ENCODE measurements around the gene PDE6B.
"Not testable (repeated sequence)": the region's sequence is repeated elsewhere in the genome, so short reads cannot be mapped to it uniquely, and the experiment has no call there.

Gene PDE6B

DNA sequence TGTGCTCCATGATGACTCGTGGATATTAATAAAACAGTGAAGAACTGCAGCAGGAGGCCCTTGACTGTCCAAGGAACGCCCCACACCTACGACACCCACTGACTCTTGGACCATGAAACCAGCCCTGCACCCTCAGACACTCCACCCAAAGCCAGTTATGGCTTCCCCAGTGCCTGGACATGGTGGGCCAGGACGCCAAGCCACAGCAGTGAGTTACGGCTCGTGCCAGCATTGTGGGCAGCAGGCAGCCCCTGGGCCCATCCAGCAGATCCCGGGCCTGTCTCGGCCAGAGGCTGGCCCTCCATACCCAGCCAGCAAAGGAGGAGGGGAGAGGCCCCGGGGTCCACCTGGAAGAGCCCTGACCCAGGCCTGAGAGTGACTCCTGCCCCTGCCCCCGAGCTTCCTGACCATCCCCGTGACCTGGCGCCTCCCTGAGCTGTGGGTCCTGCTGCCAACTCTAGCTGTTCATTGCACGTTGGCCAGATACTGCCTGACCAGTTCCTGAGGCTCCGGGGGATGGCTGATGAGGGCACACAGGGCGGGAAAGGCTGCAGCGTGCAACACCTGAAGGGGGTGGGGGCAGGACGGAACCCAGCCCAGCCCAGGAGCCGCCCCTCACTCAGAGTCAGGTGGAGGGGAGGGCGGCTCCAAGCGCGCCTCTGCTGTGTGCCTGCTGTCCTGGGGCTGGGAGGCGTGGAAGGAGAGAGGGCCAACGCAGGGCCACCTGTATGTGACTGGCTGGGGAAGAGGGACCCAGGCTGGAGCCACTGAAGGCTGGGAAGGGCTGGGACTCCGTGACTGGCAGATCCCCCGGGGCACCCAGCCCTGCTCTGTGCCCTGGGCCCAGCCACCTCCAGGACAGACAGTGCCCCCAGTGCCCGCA is 62.8 kb downstream of the PDE6B start:
- no peak overlapping the region for H3K27ac ChIP-seq
- TF ChIP-seq, protein P1, sequence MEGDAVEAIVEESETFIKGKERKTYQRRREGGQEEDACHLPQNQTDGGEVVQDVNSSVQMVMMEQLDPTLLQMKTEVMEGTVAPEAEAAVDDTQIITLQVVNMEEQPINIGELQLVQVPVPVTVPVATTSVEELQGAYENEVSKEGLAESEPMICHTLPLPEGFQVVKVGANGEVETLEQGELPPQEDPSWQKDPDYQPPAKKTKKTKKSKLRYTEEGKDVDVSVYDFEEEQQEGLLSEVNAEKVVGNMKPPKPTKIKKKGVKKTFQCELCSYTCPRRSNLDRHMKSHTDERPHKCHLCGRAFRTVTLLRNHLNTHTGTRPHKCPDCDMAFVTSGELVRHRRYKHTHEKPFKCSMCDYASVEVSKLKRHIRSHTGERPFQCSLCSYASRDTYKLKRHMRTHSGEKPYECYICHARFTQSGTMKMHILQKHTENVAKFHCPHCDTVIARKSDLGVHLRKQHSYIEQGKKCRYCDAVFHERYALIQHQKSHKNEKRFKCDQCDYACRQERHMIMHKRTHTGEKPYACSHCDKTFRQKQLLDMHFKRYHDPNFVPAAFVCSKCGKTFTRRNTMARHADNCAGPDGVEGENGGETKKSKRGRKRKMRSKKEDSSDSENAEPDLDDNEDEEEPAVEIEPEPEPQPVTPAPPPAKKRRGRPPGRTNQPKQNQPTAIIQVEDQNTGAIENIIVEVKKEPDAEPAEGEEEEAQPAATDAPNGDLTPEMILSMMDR (IDR thresholded peaks at IDR 0.05): no peak
- TF ChIP-seq ZFX (IDR thresholded peaks at IDR 0.05; ENCODE audit: borderline replicate concordance): no peak

DNA sequence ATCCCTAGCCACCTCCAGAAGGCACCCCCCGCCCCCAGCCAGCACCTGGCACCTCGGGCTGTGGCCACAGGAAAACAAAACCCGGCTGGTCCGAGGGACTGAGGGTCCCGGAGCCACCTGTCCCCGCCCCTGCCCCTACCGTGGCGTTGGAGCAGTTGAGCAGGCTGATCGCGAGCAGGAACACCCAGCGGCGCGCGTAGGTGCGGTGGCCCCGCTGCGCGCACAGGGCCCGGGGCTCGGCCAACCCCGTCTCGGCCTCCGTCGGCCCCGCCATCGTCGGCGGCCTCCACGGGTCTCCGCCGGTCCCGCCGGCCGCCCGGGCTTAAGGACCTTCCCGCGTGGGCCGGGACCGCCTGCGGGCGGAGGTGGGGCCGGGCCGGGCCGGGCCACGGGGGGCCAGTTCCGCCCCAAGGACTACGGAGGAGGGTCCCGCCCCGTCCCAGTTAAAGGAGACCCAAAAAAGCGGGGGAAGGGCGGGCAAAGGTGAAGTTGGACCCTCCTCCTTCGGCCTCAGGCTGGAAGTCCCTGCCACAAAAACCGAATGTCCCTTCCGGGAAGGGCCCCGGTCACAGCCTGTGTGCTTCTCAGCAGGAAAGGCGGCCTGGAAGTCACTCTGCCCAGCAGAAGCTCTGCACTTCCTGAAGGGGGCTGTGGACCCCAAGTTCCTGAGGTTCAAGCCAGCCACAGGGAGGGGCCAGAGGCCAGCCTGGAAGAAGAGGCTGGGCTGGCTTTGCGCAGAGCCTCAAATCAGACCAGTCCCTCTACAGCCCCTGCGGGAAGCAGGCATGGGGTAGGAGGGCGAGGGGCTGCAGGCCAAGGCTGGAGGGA is 63.7 kb downstream of the PDE6B start, which contains the start of gene SLC49A3:
TSS of gene SLC49A3 (minus strand) at position 298 of the 828 bp plus-strand sequence. CDS start at position 274, 24 bp downstream.
- TF ChIP-seq, protein P1 (IDR thresholded peaks at IDR 0.05): no peak
- no peak for TF ChIP-seq ZFX (IDR thresholded peaks at IDR 0.05; ENCODE audit: borderline replicate concordance)
- no peak within 1 kb of the TSS for H3K27ac ChIP-seq

DNA sequence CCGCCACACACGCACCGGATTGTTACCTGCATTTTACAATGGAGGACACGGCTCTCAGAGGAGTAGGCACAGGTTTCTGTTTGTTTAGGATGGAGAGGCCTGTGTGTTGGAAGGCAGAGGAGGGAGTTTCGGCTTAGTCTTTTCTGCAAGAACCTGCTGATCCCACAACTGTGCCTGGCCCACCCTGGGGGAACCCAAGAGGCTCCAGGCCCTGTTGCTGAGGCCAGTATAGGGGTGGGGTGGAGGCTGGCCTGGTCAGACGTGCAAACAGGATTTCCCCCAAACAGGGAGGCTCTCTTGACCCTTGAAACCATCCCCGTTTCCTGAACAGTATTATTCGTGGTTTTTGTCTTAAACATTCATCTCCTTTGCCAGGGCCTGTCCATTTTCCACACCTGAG is 64.3 kb downstream of the PDE6B start:
- no peak overlapping the region for H3K27ac ChIP-seq
- TF ChIP-seq ZFX (IDR thresholded peaks at IDR 0.05; ENCODE audit: borderline replicate concordance): no peak
- TF ChIP-seq, protein P1 (IDR thresholded peaks at IDR 0.05): no peak

DNA sequence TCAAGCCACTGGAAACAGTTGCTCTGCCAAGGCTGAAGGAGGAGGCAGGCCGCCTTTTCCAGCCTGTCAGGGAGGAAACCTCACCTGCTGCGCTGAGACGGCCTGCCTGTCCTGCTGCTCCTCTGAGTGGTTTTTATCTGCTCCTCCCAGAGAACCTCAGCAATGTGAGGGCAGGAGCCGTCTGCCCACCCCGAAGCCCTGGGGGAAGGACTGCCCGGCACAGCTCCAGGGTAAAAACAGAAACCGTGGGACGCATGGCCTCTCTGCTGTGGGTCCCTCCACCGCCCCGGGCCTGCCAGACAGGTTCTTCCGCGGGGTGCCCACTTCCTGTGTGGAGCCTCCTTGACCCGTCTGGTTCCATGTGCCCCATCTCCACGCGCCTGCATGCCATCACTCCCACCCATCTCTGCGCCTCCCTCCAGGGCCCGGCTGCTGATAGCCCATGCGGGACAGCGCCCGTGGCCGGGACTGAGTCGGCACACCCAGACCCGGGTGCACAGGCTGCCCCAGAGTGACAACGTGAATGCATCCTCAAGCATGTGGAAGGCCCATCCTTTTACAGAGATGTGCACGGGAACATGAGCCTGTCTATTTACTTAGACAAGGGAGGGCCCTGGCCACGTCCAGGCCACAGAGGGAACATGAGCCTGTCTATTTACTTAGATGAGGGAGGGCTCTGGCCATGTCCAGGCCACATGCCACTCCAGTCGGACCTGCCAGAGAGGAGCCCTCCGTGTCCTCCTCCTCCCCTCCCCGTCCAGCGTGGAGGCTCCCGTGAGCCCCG is 67.6 kb downstream of the PDE6B start:
- H3K27ac ChIP-seq: no peak overlapping the region
- TF ChIP-seq ZFX (IDR thresholded peaks at IDR 0.05; ENCODE audit: borderline replicate concordance): no peak

DNA sequence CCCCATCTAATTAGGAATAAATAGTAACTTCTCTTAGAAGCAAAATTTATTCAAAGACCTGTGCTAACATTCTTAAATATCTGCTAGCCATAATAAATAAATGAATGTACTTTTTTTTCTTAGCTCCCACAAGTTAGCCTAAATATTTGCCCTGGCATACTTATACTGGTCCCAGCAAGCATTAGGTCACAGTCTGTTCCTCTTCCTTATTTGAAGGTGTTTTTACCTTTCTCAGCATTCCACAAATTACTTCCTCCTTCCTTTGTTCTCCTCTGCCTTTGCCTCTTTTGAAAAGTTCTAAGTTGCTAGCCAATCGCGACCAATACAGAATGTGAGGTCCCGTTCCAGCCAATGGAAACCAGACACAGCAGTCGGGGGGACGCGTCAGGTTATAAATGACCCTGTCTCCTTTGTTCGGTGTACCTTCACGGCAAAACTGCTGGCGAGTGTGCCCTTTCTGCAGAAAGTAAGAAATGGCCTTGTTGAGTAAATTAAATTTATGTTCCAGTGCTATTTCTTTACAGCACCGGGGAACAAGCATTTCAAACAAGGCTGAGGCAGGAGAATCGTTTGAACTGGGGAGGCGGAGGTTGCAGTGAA is 69.1 kb downstream of the PDE6B start:
- H3K27ac ChIP-seq: not testable (repeated sequence)

DNA sequence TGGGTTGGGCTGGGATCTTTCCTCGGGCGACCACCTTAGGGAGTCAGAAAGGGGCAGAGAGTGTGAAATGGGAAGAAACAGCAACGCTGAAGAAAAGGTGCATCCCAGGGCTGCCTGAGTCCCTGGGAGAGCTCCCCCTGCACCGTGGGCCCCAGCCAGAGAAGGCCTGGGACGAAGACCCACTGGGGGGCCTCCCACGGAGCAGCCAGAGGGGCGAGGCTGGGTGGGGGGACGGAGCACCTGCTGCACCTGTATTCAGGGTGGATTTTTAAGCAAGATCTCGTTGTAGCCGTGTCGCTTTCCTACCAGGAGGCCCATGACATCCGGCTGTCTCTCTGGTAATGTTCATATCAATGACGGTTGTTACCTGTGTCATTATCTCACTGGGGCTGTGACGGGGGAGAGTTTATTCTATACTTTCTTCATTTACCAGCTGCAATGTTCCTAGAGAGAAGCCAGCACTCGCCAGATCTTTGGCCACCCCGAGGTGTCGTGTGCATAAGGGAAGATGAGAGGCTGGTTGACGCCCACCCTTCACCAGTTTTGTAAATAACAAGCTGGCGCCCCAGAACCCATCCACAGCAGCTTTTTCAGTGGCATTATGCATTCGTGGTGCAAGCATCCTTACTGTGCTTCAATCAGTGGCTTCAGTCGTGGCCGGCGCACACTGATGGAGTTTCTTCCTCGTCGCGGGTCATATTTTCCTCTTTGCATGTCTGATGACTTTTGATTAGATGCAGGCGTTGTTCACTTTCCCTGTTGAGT is 74.6 kb downstream of the PDE6B start:
- TF ChIP-seq, protein P1 (IDR thresholded peaks at IDR 0.05): no peak
- TF ChIP-seq ZFX (IDR thresholded peaks at IDR 0.05; ENCODE audit: borderline replicate concordance): no peak
- no peak overlapping the region for H3K27ac ChIP-seq

DNA sequence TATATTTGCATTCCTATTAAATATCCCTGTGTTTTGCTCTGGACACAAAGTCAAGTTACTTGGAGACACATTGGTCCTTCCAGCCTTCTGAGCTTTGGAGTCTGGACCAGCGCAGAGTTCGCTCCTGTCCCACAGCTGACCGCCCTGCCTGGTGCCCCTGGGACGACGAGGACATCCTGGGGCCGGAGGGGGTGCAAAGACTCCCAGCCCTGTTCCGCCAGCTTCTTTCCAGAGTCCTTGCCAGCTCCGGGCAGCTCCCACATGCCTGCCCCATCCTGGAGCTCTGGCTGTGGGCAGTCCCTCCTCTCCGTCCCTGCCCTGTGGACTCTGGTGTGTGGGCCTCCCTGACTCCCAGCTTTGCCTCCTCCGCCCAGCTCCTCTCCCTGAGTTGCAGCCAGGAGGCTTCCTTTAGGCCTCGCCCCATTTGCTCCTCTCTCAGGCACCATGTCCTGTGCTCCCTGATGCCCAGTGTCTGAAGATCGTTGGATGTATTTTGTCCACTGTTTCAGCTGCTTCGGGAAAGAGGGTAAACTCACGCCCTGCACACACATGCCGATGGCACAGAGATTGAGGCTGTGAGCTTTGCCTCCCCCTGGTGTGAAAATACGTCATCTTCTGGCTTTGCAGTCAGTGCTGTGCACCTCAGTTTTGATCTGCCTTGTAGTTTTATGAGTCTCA is 75.4 kb downstream of the PDE6B start:
- H3K27ac ChIP-seq: no peak overlapping the region
- TF ChIP-seq, protein P1 (IDR thresholded peaks at IDR 0.05): no peak
- TF ChIP-seq ZFX (IDR thresholded peaks at IDR 0.05; ENCODE audit: borderline replicate concordance): no peak
